Activated T-helper 17 cell treated with anti-CD3 and anti-CD28 coated beads, Interleukin-2, amount 50 U/mL, for 72 hours (primary cell): Measurements from ENCODE around the gene AQR. TPM values are rescaled to one million over a fixed set of nuclear protein-coding genes. Genes with fewer than 3 reads are reported as not detected.
"Not testable (repeated sequence)": the region's sequence is repeated elsewhere in the genome, so short reads cannot be mapped to it uniquely, and the experiment has no call there.

Source experiments
- ATAC-seq: fragments of 150-1000 bp; cut with Tn5 transposase; replicated peaks from 2 replicates; pipeline ENCODE4 v1.10.0; 2021; ENCODE audit warnings: mild to moderate bottlenecking, moderate library complexity
- H3K27ac Mint-ChIP-seq: one replicate; pipeline ENCODE4 v1.8.0; 2022; ENCODE audit warnings: mixed read lengths
- H3K27me3 Mint-ChIP-seq: one replicate; pipeline ENCODE4 v1.8.0; 2022; ENCODE audit warnings: mixed read lengths
- H3K36me3 Mint-ChIP-seq: one replicate; pipeline ENCODE4 v1.8.0; 2022; ENCODE audit warnings: low read depth, mild to moderate bottlenecking, mixed read lengths
- H3K4me1 Mint-ChIP-seq: one replicate; pipeline ENCODE4 v1.8.0; 2022; ENCODE audit warnings: mixed read lengths
- H3K4me3 Mint-ChIP-seq: one replicate; pipeline ENCODE4 v1.8.0; 2022; ENCODE audit warnings: mild to moderate bottlenecking, mixed read lengths
- H3K9me3 Mint-ChIP-seq: one replicate; pipeline ENCODE4 v1.8.0; 2022; ENCODE audit warnings: mixed read lengths
- total RNA-seq, 2 donors: library from RNA; stranded (reverse); gene quantifications; one replicate each; pipeline ENCODE4 v1.2.3, GENCODE V29; 2022

Gene AQR
- total RNA-seq, 2 donors from 2014 or later, result 37.6 to 39.4 TPM

- H3K27ac Mint-ChIP-seq, result peak overlapping the region; percentile 99
- peaks cover 14% of the 10 kb centered on the region for H3K4me1 Mint-ChIP-seq
- H3K36me3 Mint-ChIP-seq, result peaks cover 62% of the 10 kb centered on the region
- ATAC-seq, result no peak
- no peaks in the 10 kb centered on the region for H3K27me3 Mint-ChIP-seq
- no peaks in the 10 kb centered on the region for H3K9me3 Mint-ChIP-seq
- H3K4me3 Mint-ChIP-seq, result peak overlapping the region; percentile 85
Observed at GRCh38 chr15:34986326-34986725, 16.8 kb upstream of the AQR start.

- ATAC-seq, result peak; percentile 19
Observed at GRCh38 chr15:34984889-34985630, 15.5 kb upstream of the AQR start.

GRCh38 chr15:34976743-34977142 lies 7.2 kb upstream of the AQR start:
- H3K27ac Mint-ChIP-seq, result no peak overlapping the region
- no peaks in the 10 kb centered on the region for H3K27me3 Mint-ChIP-seq

More at GRCh38 chr15:34984889-34985630, 15.5 kb upstream of the AQR start:
- H3K36me3 Mint-ChIP-seq, result peaks cover 75% of the 10 kb centered on the region
- peak overlapping the region; percentile 70 for H3K27ac Mint-ChIP-seq
- peak overlapping the region; percentile 85 for H3K4me3 Mint-ChIP-seq
- H3K27me3 Mint-ChIP-seq, result no peaks in the 10 kb centered on the region
- peaks cover 17% of the 10 kb centered on the region for H3K4me1 Mint-ChIP-seq
- no peaks in the 10 kb centered on the region for H3K9me3 Mint-ChIP-seq

GRCh38 chr15:34976073-34976472 lies 6.5 kb upstream of the AQR start:
- no peak for ATAC-seq
- Mint-ChIP-seq H3K9me3 (no peaks in the 10 kb centered on the region), H3K4me1 (peaks cover under 1% of the 10 kb centered on the region), H3K4me3 (no peak overlapping the region), H3K36me3 (peaks cover 45% of the 10 kb centered on the region), H3K27ac (no peak overlapping the region), H3K27me3 (no peaks in the 10 kb centered on the region)

More at GRCh38 chr15:34976743-34977142, 7.2 kb upstream of the AQR start:
- no peak for ATAC-seq
- Mint-ChIP-seq H3K4me3 (no peak overlapping the region), H3K4me1 (peaks cover 7% of the 10 kb centered on the region), H3K9me3 (no peaks in the 10 kb centered on the region), H3K36me3 (peaks cover 51% of the 10 kb centered on the region)

- Mint-ChIP-seq H3K4me3 (no peak overlapping the region), H3K4me1 (peaks cover 3% of the 10 kb centered on the region), H3K9me3 (no peaks in the 10 kb centered on the region), H3K36me3 (peaks cover 30% of the 10 kb centered on the region), H3K27ac (no peak overlapping the region), H3K27me3 (no peaks in the 10 kb centered on the region)
- no peak for ATAC-seq
Observed at GRCh38 chr15:34973512-34973911, 4.0 kb upstream of the AQR start.

- Mint-ChIP-seq H3K36me3 (peaks cover 35% of the 10 kb centered on the region), H3K4me1 (peaks cover 30% of the 10 kb centered on the region), H3K27ac (peak overlapping the region; percentile 98), H3K4me3 (peak overlapping the region; percentile 98)
- not testable (repeated sequence) for H3K9me3 Mint-ChIP-seq, ATAC-seq, H3K27me3 Mint-ChIP-seq
Observed at GRCh38 chr15:34970098-34970643, 629 bp upstream of the AQR start.

- H3K36me3 Mint-ChIP-seq, result peaks cover 85% of the 10 kb centered on the region
- no peak for ATAC-seq
- H3K27me3 Mint-ChIP-seq, result no peaks in the 10 kb centered on the region
- H3K4me3 Mint-ChIP-seq, result no peak overlapping the region
- H3K4me1 Mint-ChIP-seq, result peaks cover 40% of the 10 kb centered on the region
- no peaks in the 10 kb centered on the region for H3K9me3 Mint-ChIP-seq
- peak overlapping the region; percentile 71 for H3K27ac Mint-ChIP-seq
Observed at GRCh38 chr15:34964277-34964676, 5.3 kb downstream of the AQR start.

- peaks cover 71% of the 10 kb centered on the region for H3K36me3 Mint-ChIP-seq
Observed at GRCh38 chr15:34953851-34954250, 15.7 kb downstream of the AQR start.

GRCh38 chr15:34952481-34952880 lies 17.1 kb downstream of the AQR start:
- Mint-ChIP-seq H3K27ac (peak overlapping the region; percentile 20), H3K9me3 (no peaks in the 10 kb centered on the region), H3K36me3 (peaks cover 74% of the 10 kb centered on the region), H3K27me3 (no peaks in the 10 kb centered on the region), H3K4me3 (no peak overlapping the region), H3K4me1 (no peaks in the 10 kb centered on the region)
- no peak for ATAC-seq

More at GRCh38 chr15:34953851-34954250, 15.7 kb downstream of the AQR start:
- Mint-ChIP-seq H3K4me1 (no peaks in the 10 kb centered on the region), H3K4me3 (no peak overlapping the region), H3K27ac (no peak overlapping the region), H3K27me3 (no peaks in the 10 kb centered on the region), H3K9me3 (no peaks in the 10 kb centered on the region)
- ATAC-seq, result no peak

GRCh38 chr15:34951993-34952392 lies 17.5 kb downstream of the AQR start:
- Mint-ChIP-seq H3K4me1 (no peaks in the 10 kb centered on the region), H3K27me3 (no peaks in the 10 kb centered on the region), H3K27ac (peak overlapping the region; percentile 20), H3K9me3 (no peaks in the 10 kb centered on the region), H3K36me3 (peaks cover 77% of the 10 kb centered on the region), H3K4me3 (no peak overlapping the region)
- no peak for ATAC-seq

GRCh38 chr15:34944936-34945335 lies 24.6 kb downstream of the AQR start:
- H3K27ac Mint-ChIP-seq, result peak overlapping the region; percentile 0
- H3K4me1 Mint-ChIP-seq, result no peaks in the 10 kb centered on the region
- ATAC-seq, result no peak
- H3K27me3 Mint-ChIP-seq, result no peaks in the 10 kb centered on the region
- H3K36me3 Mint-ChIP-seq, result peaks cover 79% of the 10 kb centered on the region
- no peaks in the 10 kb centered on the region for H3K9me3 Mint-ChIP-seq
- no peak overlapping the region for H3K4me3 Mint-ChIP-seq

- Mint-ChIP-seq H3K27ac (no peak overlapping the region), H3K9me3 (no peaks in the 10 kb centered on the region), H3K4me1 (no peaks in the 10 kb centered on the region), H3K4me3 (no peak overlapping the region), H3K36me3 (peaks cover 89% of the 10 kb centered on the region), H3K27me3 (no peaks in the 10 kb centered on the region)
- no peak for ATAC-seq
Observed at GRCh38 chr15:34943711-34944110, 25.8 kb downstream of the AQR start.

GRCh38 chr15:34943264-34943663 lies 26.3 kb downstream of the AQR start:
- not testable (repeated sequence) for H3K4me1 Mint-ChIP-seq, H3K27me3 Mint-ChIP-seq

GRCh38 chr15:34942363-34942762 lies 27.2 kb downstream of the AQR start:
- ATAC-seq, result no peak
- Mint-ChIP-seq H3K4me1 (no peaks in the 10 kb centered on the region), H3K27ac (no peak overlapping the region), H3K36me3 (peaks cover 89% of the 10 kb centered on the region), H3K27me3 (no peaks in the 10 kb centered on the region), H3K4me3 (no peak overlapping the region), H3K9me3 (no peaks in the 10 kb centered on the region)

More at GRCh38 chr15:34943264-34943663, 26.3 kb downstream of the AQR start:
- peaks cover 89% of the 10 kb centered on the region for H3K36me3 Mint-ChIP-seq
- H3K27ac Mint-ChIP-seq, H3K9me3 Mint-ChIP-seq, H3K4me3 Mint-ChIP-seq, ATAC-seq: not testable (repeated sequence)

GRCh38 chr15:34941831-34942230 lies 27.7 kb downstream of the AQR start:
- Mint-ChIP-seq H3K27me3 (no peaks in the 10 kb centered on the region), H3K4me1 (no peaks in the 10 kb centered on the region), H3K9me3 (no peaks in the 10 kb centered on the region), H3K4me3 (no peak overlapping the region), H3K36me3 (peaks cover 93% of the 10 kb centered on the region), H3K27ac (no peak overlapping the region)
- ATAC-seq, result no peak
